Gastrocnemius medialis (tissue), 4 donors: ENCODE results near the gene ITPR1.

Source experiments
- POLR2A ChIP-seq, 2 donors: fragments of 450-650 bp; IDR thresholded peaks; one replicate each; pipeline ENCODE4 v1.6.1; 2017; ENCODE audit warnings: antibody characterized with exemption in 2 of 2, mild to moderate bottlenecking in 2 of 2, moderate library complexity in 2 of 2
- TF ChIP-seq, protein P1 (sequence below), 5 experiments: fragments of 450-650 bp in 3 of 5; fragments of 200-600 bp in 2 of 5; sonication (generic) in 2 of 5; IDR thresholded peaks in 4 of 5; conservative IDR thresholded peaks in 1 of 5; 1 replicate in 4 of 5; 2 replicates in 1 of 5; pipeline ENCODE4 v1.5.1; 2016 to 2019; ENCODE audit warnings: antibody characterized with exemption in 5 of 5, mild to moderate bottlenecking in 3 of 5, moderate library complexity in 3 of 5

DNA sequence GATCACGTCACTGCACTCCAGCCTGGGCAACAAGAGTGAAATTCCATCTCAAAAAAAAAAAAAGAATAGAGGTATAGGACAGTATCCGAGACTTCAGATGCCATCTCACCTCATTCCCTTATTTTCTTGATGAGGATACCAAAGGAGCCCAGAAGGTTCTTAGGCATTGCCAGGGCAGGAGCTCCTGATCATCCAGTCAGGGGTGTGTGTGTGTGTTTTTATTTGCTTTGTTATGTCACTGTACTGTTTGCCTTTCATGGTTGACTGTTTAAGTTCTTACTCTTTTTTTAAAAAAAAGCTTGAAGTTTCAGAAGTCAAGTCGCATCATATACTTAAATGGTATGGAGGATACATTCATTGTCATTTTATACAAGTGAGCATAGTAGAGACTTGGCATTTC, 346.1 kb downstream of the ITPR1 start:
- TF ChIP-seq, protein P1, sequence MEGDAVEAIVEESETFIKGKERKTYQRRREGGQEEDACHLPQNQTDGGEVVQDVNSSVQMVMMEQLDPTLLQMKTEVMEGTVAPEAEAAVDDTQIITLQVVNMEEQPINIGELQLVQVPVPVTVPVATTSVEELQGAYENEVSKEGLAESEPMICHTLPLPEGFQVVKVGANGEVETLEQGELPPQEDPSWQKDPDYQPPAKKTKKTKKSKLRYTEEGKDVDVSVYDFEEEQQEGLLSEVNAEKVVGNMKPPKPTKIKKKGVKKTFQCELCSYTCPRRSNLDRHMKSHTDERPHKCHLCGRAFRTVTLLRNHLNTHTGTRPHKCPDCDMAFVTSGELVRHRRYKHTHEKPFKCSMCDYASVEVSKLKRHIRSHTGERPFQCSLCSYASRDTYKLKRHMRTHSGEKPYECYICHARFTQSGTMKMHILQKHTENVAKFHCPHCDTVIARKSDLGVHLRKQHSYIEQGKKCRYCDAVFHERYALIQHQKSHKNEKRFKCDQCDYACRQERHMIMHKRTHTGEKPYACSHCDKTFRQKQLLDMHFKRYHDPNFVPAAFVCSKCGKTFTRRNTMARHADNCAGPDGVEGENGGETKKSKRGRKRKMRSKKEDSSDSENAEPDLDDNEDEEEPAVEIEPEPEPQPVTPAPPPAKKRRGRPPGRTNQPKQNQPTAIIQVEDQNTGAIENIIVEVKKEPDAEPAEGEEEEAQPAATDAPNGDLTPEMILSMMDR (IDR thresholded peaks at IDR 0.05 in 4 of 5, conservative IDR thresholded peaks at IDR 0.05 in 1 of 5), result no peak
- TF ChIP-seq POLR2A (IDR thresholded peaks at IDR 0.05), result no peak
